ENCODE results near the gene EFL1. TPM values are rescaled to one million over a fixed set of nuclear protein-coding genes. Genes with fewer than 3 reads are reported as not detected.

EFL1 gene
- total and polyA plus RNA-seq, 10 of the 15 experiments (the other 5 are each of a cell fraction or from before 2014, with no cell fraction given), result 6.2 to 42.3 (median 24.7) TPM

DNA sequence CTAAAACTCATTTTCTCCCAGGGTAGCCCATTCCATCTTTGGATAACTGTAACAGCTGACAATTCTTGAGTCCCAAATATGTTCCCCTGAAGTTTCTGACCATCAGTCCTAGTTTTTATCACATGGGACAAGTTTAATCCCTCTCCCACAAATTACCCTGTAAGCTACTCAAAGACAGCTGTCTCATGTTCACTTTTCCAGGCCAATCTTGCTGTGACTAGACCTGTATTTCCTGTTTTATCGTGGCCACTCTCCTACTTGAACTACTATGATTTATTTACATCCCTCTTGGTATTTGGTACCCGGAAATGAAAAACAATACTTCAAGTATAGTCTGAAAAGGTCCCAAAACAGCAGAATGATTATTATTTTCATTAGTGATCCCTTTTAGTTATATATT, 121.6 kb downstream of the EFL1 start (continued):
- TF ChIP-seq, protein P1, sequence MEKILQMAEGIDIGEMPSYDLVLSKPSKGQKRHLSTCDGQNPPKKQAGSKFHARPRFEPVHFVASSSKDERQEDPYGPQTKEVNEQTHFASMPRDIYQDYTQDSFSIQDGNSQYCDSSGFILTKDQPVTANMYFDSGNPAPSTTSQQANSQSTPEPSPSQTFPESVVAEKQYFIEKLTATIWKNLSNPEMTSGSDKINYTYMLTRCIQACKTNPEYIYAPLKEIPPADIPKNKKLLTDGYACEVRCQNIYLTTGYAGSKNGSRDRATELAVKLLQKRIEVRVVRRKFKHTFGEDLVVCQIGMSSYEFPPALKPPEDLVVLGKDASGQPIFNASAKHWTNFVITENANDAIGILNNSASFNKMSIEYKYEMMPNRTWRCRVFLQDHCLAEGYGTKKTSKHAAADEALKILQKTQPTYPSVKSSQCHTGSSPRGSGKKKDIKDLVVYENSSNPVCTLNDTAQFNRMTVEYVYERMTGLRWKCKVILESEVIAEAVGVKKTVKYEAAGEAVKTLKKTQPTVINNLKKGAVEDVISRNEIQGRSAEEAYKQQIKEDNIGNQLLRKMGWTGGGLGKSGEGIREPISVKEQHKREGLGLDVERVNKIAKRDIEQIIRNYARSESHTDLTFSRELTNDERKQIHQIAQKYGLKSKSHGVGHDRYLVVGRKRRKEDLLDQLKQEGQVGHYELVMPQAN (conservative IDR thresholded peaks at IDR 0.05), result no peak
- TF ChIP-seq RCOR1 (conservative IDR thresholded peaks at IDR 0.05; ENCODE audit: low read depth, low read length), result no peak

DNA sequence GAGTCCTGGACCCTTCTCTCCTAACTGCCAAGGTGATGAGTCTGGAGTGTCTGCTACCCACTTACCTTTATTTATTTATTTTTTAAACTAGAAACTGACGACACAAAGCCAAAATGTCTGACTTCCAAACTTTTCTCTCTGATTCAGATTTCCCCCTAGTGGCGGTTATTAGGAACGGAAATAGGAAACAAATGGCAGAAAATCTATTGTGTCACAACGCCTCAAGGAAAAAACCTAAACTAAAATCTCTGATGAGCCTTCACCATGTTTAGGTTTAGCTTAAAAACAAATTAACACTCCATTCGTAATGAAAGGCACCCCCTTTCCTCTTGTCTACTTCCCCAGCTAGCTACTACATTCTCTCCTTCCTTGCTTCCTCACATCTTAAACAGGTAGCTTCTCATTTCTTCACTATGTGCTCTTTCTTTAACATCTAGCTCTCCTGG, 122.7 kb downstream of the EFL1 start:
- RAD21 ChIA-PET (ENCODE audit: unreplicated experiment), result interaction anchor here (0.9 to 1.6 kb wide), 6 partner anchors 11 to 77 kb away, joined by 3 to 6 read pairs (median 4); no protein-coding TSS in a partner anchor
- ATAC-seq (peak; percentile 70), FAIRE-seq (peak; percentile 84), DNase-seq (ENCODE audit: low read depth, low spot score) (no peak)
- H3K36me3 ChIP-seq (ENCODE audit: control insufficient read depth in 2 of 2, insufficient read depth in 2 of 2, low read length in 1 of 2), result no peaks in the 10 kb centered on the region
- BruUV-seq (replicated peaks), result no TSS peak
- intact Hi-C loops (cut with micrococcal nuclease; ENCODE audit: unreplicated experiment) (no loop called here), in situ Hi-C loops (cut with MboI) (no loop called here)
- no peaks in the 10 kb centered on the region for H3K79me2 ChIP-seq (ENCODE audit: control insufficient read depth, insufficient read depth, low read length)
- 27% methylated on average over 5 of the region's 5 CpGs for WGBS (ENCODE audit: insufficient coverage, insufficient replicate concordance, low lambda C conversion rate, missing lambda C conversion rate)
- SMC1A ChIA-PET (ENCODE audit: uncharacterized antibody, unreplicated experiment), result interaction anchor here (0.7 to 1.9 kb wide), 8 partner anchors 11 to 57 kb away, joined by 3 to 9 read pairs (median 3); no protein-coding TSS in a partner anchor
- H3K4me2 ChIP-seq (ENCODE audit: control insufficient read depth, insufficient read depth), result no peak overlapping the region
- no peak overlapping the region for H3K9ac ChIP-seq (ENCODE audit: control insufficient read depth, insufficient read depth, low read length)
- CTCF ChIA-PET, result interaction anchor here (0.5 to 3.2 kb wide), 22 partner anchors 10 to 1180 kb away, joined by 3 to 22 read pairs (median 4); no protein-coding TSS in a partner anchor
- no peaks in the 10 kb centered on the region for H3K9me3 ChIP-seq (replicated peaks; ENCODE audit: control insufficient read depth, insufficient read depth, low read length)
- no peaks in the 10 kb centered on the region for H4K20me1 ChIP-seq (ENCODE audit: control insufficient read depth, insufficient read depth)
- no peaks in the 10 kb centered on the region for H3K27me3 ChIP-seq (replicated peaks in 1 of 2; ENCODE audit: control insufficient read depth in 2 of 2, insufficient read depth in 2 of 2, low read length in 1 of 2)
- TF ChIP-seq YY1 (IDR thresholded peaks at IDR 0.05; ENCODE audit: low read depth, low read length) (peak; percentile 74), RAD21 (IDR thresholded peaks at IDR 0.05; ENCODE audit: insufficient read depth, low read depth, low read length) (peak; percentile 53), CHD2 (IDR thresholded peaks at IDR 0.05; ENCODE audit: borderline replicate concordance, low read depth, low read length) (no peak), SMARCA5 (IDR thresholded peaks at IDR 0.05) (no peak), SMC3 (IDR thresholded peaks at IDR 0.05; ENCODE audit: borderline replicate concordance, low read length) (peak; percentile 39; the same call in 1 of the 2 replicates), SIX5 (IDR thresholded peaks at IDR 0.05; ENCODE audit: low read depth, low read length, severe bottlenecking) (no peak), RBBP5 (conservative IDR thresholded peaks at IDR 0.05) (no peak)
- TF ChIP-seq, protein P2, sequence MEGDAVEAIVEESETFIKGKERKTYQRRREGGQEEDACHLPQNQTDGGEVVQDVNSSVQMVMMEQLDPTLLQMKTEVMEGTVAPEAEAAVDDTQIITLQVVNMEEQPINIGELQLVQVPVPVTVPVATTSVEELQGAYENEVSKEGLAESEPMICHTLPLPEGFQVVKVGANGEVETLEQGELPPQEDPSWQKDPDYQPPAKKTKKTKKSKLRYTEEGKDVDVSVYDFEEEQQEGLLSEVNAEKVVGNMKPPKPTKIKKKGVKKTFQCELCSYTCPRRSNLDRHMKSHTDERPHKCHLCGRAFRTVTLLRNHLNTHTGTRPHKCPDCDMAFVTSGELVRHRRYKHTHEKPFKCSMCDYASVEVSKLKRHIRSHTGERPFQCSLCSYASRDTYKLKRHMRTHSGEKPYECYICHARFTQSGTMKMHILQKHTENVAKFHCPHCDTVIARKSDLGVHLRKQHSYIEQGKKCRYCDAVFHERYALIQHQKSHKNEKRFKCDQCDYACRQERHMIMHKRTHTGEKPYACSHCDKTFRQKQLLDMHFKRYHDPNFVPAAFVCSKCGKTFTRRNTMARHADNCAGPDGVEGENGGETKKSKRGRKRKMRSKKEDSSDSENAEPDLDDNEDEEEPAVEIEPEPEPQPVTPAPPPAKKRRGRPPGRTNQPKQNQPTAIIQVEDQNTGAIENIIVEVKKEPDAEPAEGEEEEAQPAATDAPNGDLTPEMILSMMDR (IDR thresholded peaks at IDR 0.05 in 2 of 3, conservative IDR thresholded peaks at IDR 0.05 in 1 of 3; ENCODE audit: control insufficient read depth in 2 of 3, extremely low read depth in 1 of 3, insufficient read depth in 1 of 3, low read depth in 3 of 3, low read length in 3 of 3), result peak; percentile 45 to 63 (median 53)
- TF ChIP-seq, protein P3, sequence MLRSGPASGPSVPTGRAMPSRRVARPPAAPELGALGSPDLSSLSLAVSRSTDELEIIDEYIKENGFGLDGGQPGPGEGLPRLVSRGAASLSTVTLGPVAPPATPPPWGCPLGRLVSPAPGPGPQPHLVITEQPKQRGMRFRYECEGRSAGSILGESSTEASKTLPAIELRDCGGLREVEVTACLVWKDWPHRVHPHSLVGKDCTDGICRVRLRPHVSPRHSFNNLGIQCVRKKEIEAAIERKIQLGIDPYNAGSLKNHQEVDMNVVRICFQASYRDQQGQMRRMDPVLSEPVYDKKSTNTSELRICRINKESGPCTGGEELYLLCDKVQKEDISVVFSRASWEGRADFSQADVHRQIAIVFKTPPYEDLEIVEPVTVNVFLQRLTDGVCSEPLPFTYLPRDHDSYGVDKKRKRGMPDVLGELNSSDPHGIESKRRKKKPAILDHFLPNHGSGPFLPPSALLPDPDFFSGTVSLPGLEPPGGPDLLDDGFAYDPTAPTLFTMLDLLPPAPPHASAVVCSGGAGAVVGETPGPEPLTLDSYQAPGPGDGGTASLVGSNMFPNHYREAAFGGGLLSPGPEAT (IDR thresholded peaks at IDR 0.05; ENCODE audit: low read depth), result no peak
- no peak overlapping the region for H3K4me3 ChIP-seq
- peak overlapping the region; percentile 71 for H2AFZ ChIP-seq (ENCODE audit: control insufficient read depth, low read depth, low read length)
- no peak overlapping the region for H3K27ac ChIP-seq (ENCODE audit: control insufficient read depth, insufficient read depth)
- POLR2A ChIA-PET, result no interaction called here
- H3K4me1 ChIP-seq (ENCODE audit: control insufficient read depth, insufficient read depth, low read length), result no peaks in the 10 kb centered on the region

Measured in GM12878 (cell line).